ENCODE results near the gene DRG2.

Gene DRG2

DNA sequence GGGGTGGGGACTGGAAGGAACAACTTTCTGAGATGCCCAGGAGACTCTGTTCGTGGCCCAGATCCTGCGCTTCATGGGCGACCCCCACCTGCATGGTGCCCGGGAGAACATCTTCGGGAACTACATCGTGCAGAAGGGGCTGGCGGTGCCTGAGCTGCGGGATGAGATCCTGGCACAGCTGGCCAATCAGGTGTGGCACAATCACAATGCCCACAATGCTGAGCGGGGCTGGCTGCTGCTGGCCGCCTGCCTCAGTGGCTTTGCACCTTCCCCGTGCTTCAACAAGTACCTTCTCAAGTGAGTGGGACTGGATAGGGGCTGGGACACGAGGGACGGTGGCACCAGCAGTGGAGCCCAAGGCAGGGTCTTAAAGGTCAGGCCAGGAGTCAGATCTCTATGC is 58.1 kb downstream of the DRG2 start:
- DNase-seq: no peak

DNA sequence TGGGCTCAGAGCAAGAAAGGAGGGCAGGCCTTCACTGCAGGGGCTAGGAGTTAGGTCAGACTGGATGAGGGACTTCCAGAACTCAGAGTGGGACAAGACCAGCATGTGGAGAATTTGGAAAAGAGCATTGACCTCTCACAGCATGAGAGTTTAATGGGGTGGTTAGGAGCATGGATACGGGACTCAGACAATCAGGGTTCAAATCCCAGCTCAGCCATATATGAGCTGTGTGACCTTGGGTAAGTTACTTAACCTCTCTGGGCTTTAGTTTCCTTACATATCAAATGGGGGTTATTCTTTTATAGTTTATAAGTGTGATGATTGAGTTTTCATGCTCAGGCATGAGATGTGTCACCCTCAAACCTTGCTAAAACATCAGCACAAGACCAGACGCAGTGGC is 58.5 kb downstream of the DRG2 start:
- DNase-seq: no peak

DNA sequence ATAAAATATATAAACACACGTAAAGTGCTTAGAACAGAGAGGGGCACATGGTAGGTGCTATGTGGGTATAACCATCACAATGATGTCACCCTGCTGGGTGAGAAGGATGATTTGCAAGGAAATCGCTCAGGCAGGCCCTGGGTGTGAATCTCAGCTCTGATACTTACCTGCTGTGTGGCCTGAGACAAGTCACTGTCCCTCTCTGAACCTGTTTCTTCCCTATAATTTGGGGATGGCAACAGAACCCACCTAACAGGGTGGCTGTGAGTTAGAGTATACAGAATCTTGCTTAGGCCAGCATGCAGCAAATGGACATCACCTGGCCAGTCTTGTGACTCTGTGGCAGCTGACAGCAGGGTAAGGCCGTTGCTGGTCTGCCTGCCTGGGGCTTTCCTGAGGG is 59.2 kb downstream of the DRG2 start:
- no peak for DNase-seq

DNA sequence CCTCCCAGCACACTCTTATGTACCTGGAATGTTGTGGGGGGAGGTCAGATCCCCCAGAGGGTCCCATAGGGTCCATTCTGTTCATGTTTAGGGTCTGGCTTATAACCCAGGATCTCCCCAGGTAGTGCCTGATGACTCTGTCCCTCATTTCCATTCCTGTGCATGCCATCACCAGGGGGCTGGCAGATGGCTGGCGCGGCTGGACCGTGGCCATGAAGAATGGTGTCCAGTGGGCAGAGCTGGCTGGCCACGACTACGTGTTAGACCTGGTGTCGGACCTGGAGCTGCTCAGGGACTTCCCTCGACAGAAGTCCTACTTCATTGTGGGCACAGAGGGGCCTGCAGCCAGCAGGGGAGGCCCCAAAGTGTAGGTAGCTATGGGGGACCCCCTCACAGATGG is 60.8 kb downstream of the DRG2 start:
- no peak for DNase-seq

DNA sequence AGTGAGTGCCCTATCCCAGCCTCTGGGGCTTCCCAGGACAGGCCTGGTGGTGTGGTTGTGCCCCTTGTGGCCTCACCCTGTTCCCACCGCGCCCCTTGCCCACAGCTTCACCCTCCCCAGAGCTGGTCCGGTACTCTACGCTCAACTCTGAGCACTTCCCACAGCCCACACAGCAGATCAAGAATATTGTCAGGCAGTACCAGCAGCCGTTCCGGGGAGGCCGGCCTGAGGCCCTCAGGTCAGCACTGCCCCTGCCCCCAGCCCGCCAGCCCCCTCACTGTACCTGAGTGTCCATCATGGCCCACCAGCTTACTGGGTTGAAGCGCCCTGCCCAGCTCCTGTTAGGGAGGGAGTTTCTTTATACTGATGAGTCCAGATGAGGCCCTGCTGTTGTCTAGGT is 63.5 kb downstream of the DRG2 start:
- DNase-seq: no peak

DNA sequence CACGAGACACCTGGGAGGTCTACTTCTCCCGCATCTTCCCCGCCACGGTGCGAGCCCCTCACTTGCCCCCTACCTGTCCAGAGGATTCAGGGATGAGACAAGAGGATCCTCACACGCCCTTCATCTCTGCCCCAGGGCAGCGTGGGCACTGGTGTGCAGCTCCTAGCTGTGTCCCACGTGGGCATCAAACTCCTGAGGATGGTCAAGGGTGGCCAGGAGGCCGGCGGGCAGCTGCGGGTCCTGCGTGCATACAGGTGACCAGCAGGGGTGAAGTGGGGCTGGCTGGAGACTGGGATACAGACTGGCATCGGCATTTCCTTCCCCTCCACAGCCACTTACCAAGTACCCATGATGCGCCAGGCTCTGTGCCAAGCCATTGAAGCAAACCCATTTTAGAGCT is 67.4 kb downstream of the DRG2 start:
- DNase-seq: no peak

DNA sequence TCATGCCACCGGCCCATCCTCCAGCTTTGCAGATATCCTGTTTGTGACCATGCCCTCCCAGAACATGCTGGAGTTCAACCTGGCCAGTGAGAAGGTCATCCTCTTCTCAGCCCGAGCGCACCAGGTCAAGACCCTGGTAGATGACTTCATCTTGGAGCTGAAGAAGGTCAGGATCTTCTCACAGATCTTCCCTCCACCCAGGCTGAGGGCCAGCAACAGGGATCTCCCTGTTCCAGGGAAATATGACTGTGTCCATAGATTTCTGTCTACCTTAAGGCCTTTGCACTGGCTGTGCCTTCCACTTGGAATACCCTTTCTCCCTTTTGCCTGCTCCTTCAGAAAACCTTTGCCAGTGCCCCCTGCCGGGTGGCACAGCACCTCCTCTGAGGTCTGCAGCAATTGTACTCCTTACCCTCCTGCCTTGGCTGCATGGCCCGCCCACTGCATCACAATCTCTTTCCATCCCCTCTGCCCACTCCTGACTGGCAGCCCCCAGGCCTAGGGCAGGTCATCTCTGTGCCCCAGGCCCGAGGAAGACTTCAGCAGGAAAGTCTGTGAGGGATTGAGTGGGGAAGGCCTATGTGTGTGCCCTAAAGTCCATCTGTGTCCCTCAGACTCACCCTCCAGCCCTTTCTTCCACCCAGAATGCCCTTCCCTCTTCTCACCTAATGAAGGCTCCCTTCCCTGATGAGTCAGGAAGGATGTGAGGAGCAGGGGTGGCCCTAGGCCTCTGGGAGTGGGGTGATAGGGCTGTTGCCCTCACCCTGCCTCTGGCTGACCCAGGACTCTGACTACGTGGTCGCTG is 68.6 kb downstream of the DRG2 start:
- no peak for DNase-seq

DNA sequence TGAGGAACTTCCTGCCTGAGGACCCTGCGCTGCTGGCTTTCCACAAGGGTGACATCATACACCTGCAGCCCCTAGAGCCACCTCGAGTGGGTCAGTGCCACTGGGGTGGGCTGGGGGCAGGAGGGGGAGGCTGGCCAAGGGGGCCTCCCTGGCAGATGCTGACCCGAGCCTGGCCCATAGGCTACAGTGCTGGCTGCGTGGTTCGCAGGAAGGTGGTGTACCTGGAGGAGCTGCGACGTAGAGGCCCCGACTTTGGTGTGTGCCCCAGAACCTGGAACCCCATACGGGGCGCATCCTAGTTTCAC is 69.2 kb downstream of the DRG2 start:
- no peak for DNase-seq
